Lung (tissue), 12 donors: ENCODE data around the gene FAM219A. TPM values are rescaled to one million over a fixed set of nuclear protein-coding genes. Genes with fewer than 3 reads are reported as not detected.

Experiments used
- ATAC-seq: fragments of 200-7000 bp; cut with Tn5 transposase; one replicate; pipeline ENCODE4 v1.9.1; 2020; ENCODE audit warnings: moderate number of reproducible peaks; ENCODE audit not compliant: insufficient read depth, low FRiP score
- DNase-seq, 3 donors: peaks; one replicate each; pipeline ENCODE4 v3.0.0-alpha.2; 2013 to 2017
- H3K27ac ChIP-seq, 2 donors: one replicate each; pipeline ENCODE4 v1.5.1; 2013; ENCODE audit warnings: mild to moderate bottlenecking in 2 of 2, moderate library complexity in 2 of 2, control low read depth in 1 of 2, inconsistent platforms in 1 of 2, low read depth in 1 of 2, low read length in 1 of 2
- H3K27me3 ChIP-seq, 3 donors: one replicate each; pipeline ENCODE4 v1.5.1; 2013; ENCODE audit warnings: low read length in 2 of 3; ENCODE audit not compliant: control insufficient read depth in 3 of 3, insufficient read depth in 3 of 3
- H3K36me3 ChIP-seq, 4 donors: one replicate each; pipeline ENCODE4 v1.5.1; 2013; ENCODE audit warnings: low read length in 4 of 4, mild to moderate bottlenecking in 1 of 4, moderate library complexity in 1 of 4; ENCODE audit not compliant: control insufficient read depth in 4 of 4, insufficient read depth in 4 of 4
- H3K4me1 ChIP-seq, 5 donors: one replicate each; pipeline ENCODE4 v1.5.1; 2013; ENCODE audit warnings: low read length in 5 of 5, mild to moderate bottlenecking in 2 of 5, moderate library complexity in 1 of 5; ENCODE audit not compliant: control insufficient read depth in 5 of 5, insufficient read depth in 5 of 5
- H3K4me3 ChIP-seq: one replicate; pipeline ENCODE4 v1.5.1; 2013; ENCODE audit warnings: mild to moderate bottlenecking, control low read depth, moderate library complexity
- H3K9ac ChIP-seq, 2 donors: one replicate each; pipeline ENCODE4 v1.5.1; 2013; ENCODE audit warnings: low read length in 2 of 2, control low read depth in 1 of 2; ENCODE audit not compliant: insufficient read depth in 1 of 2
- H3K9me3 ChIP-seq, 4 donors: one replicate each; pipeline ENCODE4 v1.5.1; 2013; ENCODE audit warnings: low read length in 3 of 4, mild to moderate bottlenecking in 1 of 4, moderate library complexity in 1 of 4; ENCODE audit not compliant: control insufficient read depth in 4 of 4, insufficient read depth in 3 of 4
- CTCF ChIP-seq: IDR thresholded peaks from 2 replicates; pipeline ENCODE4 v1.5.1; 2012; ENCODE audit warnings: mild to moderate bottlenecking; ENCODE audit errors: control extremely low read depth, extremely low read depth
- WGBS, 2 donors: extraction: QIAGEN DNeasy Blood & Tissue Kit; methylation state at CpG; one replicate each; pipeline ENCODE4 v1.1.7; 2013; 5-methylcytosine and 5-hydroxymethylcytosine counted together
- polyA plus RNA-seq, 2 donors: library from polyadenylated mRNA; stranded (reverse); fragments of 200-250 nt; gene quantifications; one replicate each; pipeline ENCODE4 v1.2.1, GENCODE V29; 2013
- total RNA-seq, 2 donors: library from RNA; depleted of rRNA in 1 of 2; stranded (reverse); fragments of >200 nt in 1 of 2; gene quantifications; one replicate each; pipeline ENCODE4 v1.2.1, GENCODE V29; 2014 to 2021
- donor health status: control.
- donor health status: control.
- donor health status: Bipolar disorder and iron deficiency.
- donor health status: healthy.
- donor health status: DM: yes; HTN: yes; CAD: no.

FAM219A gene
- total and polyA plus RNA-seq, 4 donors = 8.5 to 28.3 (median 13.3) TPM

GRCh38 chr9:34457266-34458012 is 931 bp downstream of the FAM219A start:
- ATAC-seq (peak; percentile 8), DNase-seq (peak; percentile 63 to 73 (median 67))
- Histone ChIP-seq H3K4me3 (peak overlapping the region; percentile 57), H3K9ac (peak overlapping the region; percentile 2 to 55), H3K9me3 (no peaks in the 10 kb centered on the region), H3K36me3 (no peaks in the 10 kb centered on the region), H3K4me1 (peaks cover 8 to 18% (median 16%) of the 10 kb centered on the region in 5 donors), H3K27ac (peak overlapping the region; percentile 11 to 71), H3K27me3 (peaks cover 0 to 11% (median 0%) of the 10 kb centered on the region in 3 donors)
- 14 to 23% methylated on average over 48 of the region's 48 CpGs for WGBS, 2 donors
- TF ChIP-seq CTCF = no peak

- Histone ChIP-seq H3K27me3 (peaks cover 0 to 8% (median 0%) of the 10 kb centered on the region in 3 donors), H3K27ac (peak overlapping the region; percentile 11 to 51), H3K4me1 (peaks cover 8 to 22% (median 16%) of the 10 kb centered on the region in 5 donors), H3K9me3 (no peaks in the 10 kb centered on the region), H3K36me3 (no peaks in the 10 kb centered on the region), H3K4me3 (no peak overlapping the region), H3K9ac (peak overlapping the region in 1 of 2 donors; percentile 2)
- DNase-seq (no peak), ATAC-seq (no peak)
- no peak for TF ChIP-seq CTCF
- 65 to 78% methylated on average over 4 of the region's 4 CpGs for WGBS, 2 donors
Observed at GRCh38 chr9:34456746-34457145, 1.6 kb downstream of the FAM219A start.

GRCh38 chr9:34456151-34456550 is 2.2 kb downstream of the FAM219A start:
- DNase-seq (no peak), ATAC-seq (no peak)
- 50 to 69% methylated on average over 1 of the region's 1 CpG for WGBS, 2 donors
- H3K27ac ChIP-seq = no peak overlapping the region
- no peaks in the 10 kb centered on the region for H3K9me3 ChIP-seq
- no peak for TF ChIP-seq CTCF
- peaks cover 8 to 23% (median 16%) of the 10 kb centered on the region in 5 donors for H3K4me1 ChIP-seq
- no peak overlapping the region for H3K4me3 ChIP-seq
- peaks cover 0 to 8% (median 0%) of the 10 kb centered on the region in 3 donors for H3K27me3 ChIP-seq
- H3K9ac ChIP-seq = no peak overlapping the region
- no peaks in the 10 kb centered on the region for H3K36me3 ChIP-seq
